Measurements from ENCODE around the gene USP48.
"Not testable (repeated sequence)": the region's sequence is repeated elsewhere in the genome, so short reads cannot be mapped to it uniquely, and the experiment has no call there.

The USP48 gene

GRCh38 chr1:21631590-21631943 lies 151.4 kb downstream of the USP48 start:
- FAIRE-seq = not testable (repeated sequence)

- no peak for FAIRE-seq
Observed at GRCh38 chr1:21630571-21631343, 152.2 kb downstream of the USP48 start.

- FAIRE-seq = no peak
Observed at GRCh38 chr1:21629971-21630370, 153.0 kb downstream of the USP48 start.

- no peak for FAIRE-seq
Observed at GRCh38 chr1:21628798-21629393, 154.1 kb downstream of the USP48 start.
